Fibroblast of skin of back (primary cell): ENCODE data around the gene ELSPBP1.
"Not testable (repeated sequence)": the region's sequence is repeated elsewhere in the genome, so short reads cannot be mapped to it uniquely, and the experiment has no call there.

Experiments
- DNase-seq: peaks from one replicate; pipeline ENCODE4 v3.0.0-alpha.2; 2013

The ELSPBP1 gene

GRCh38 chr19:48043675-48044258 is 49.3 kb downstream of the ELSPBP1 start, which contains the start of gene CABP5:
TSS of gene CABP5 (minus strand) at chr19:48044079. CDS start at chr19:48043922, 157 bp downstream.
- DNase-seq: no peak

GRCh38 chr19:48044561-48044960 is 50.1 kb downstream of the ELSPBP1 start:
- DNase-seq: no peak

GRCh38 chr19:48051335-48052033 is 57.1 kb downstream of the ELSPBP1 start:
- no peak for DNase-seq

- no peak for DNase-seq
These were observed 58.6 kb downstream of the ELSPBP1 start for GRCh38 chr19:48053076-48053475.

- no peak for DNase-seq
These were observed 59.4 kb downstream of the ELSPBP1 start for GRCh38 chr19:48053856-48054255.

- no peak for DNase-seq
These were observed 64.9 kb downstream of the ELSPBP1 start for GRCh38 chr19:48059331-48059730.

GRCh38 chr19:48060381-48060780 is 65.9 kb downstream of the ELSPBP1 start:
- no peak for DNase-seq

- no peak for DNase-seq
These were observed 67.2 kb downstream of the ELSPBP1 start for GRCh38 chr19:48061401-48062344.

GRCh38 chr19:48064509-48064908 is 70.1 kb downstream of the ELSPBP1 start:
- DNase-seq: peak; percentile 11

- no peak for DNase-seq
These were observed 75.0 kb downstream of the ELSPBP1 start for GRCh38 chr19:48069435-48069834.

- DNase-seq: not testable (repeated sequence)
These were observed 75.8 kb downstream of the ELSPBP1 start for GRCh38 chr19:48070177-48070769.
